Liver (tissue), 3 donors: ENCODE results near the gene LRMDA.

Experiments used
- ATF3 ChIP-seq: IDR thresholded peaks from 2 replicates; pipeline ENCODE4 v1.6.1; 2016; ENCODE audit warnings: antibody characterized with exemption
- CTCF ChIP-seq: fragments of 150-350 bp; IDR thresholded peaks from 2 replicates; pipeline ENCODE4 v1.5.1; 2017; ENCODE audit warnings: improper control_type of control experiment, low read depth, low read length; ENCODE audit not compliant: missing input control
- EGR1 ChIP-seq, 2 donors: IDR thresholded peaks; 2 replicates each; pipeline ENCODE4 v1.6.1; 2016 to 2018; ENCODE audit warnings: antibody characterized with exemption in 2 of 2, low read depth in 2 of 2
- FOXA1 ChIP-seq: IDR thresholded peaks from 2 replicates; pipeline ENCODE4 v1.6.1; 2016; ENCODE audit warnings: antibody characterized with exemption
- JUND ChIP-seq, 2 donors: IDR thresholded peaks; 2 replicates each; pipeline ENCODE4 v1.6.1; 2016; ENCODE audit warnings: antibody characterized with exemption in 2 of 2
- MAX ChIP-seq: IDR thresholded peaks from 2 replicates; pipeline ENCODE4 v1.6.1; 2016; ENCODE audit warnings: antibody characterized with exemption
- RAD21 ChIP-seq, 2 donors: IDR thresholded peaks; 2 replicates each; pipeline ENCODE4 v1.6.1; 2016; ENCODE audit warnings: antibody characterized with exemption in 2 of 2, mild to moderate bottlenecking in 2 of 2
- REST ChIP-seq: IDR thresholded peaks from 2 replicates; pipeline ENCODE4 v1.6.1; 2016; ENCODE audit warnings: antibody characterized with exemption, mild to moderate bottlenecking
- RXRA ChIP-seq, 2 donors: IDR thresholded peaks; 2 replicates each; pipeline ENCODE4 v1.6.1; 2017 to 2018; ENCODE audit warnings: antibody characterized with exemption in 2 of 2, mild to moderate bottlenecking in 1 of 2
- SP1 ChIP-seq: IDR thresholded peaks from 2 replicates; pipeline ENCODE4 v1.6.1; 2018; ENCODE audit warnings: antibody characterized with exemption, mild to moderate bottlenecking
- TAF1 ChIP-seq: conservative IDR thresholded peaks from 2 replicates; pipeline ENCODE4 v1.6.1; 2016; ENCODE audit warnings: antibody characterized with exemption, mild to moderate bottlenecking
- YY1 ChIP-seq: IDR thresholded peaks from 2 replicates; pipeline ENCODE4 v1.6.1; 2016; ENCODE audit warnings: antibody characterized with exemption, mild to moderate bottlenecking
- ZBTB33 ChIP-seq: IDR thresholded peaks from 2 replicates; pipeline ENCODE4 v1.6.1; 2016; ENCODE audit warnings: antibody characterized with exemption
- donor health status: healthy.
- donor health status: healthy.

- TF ChIP-seq CTCF = no peak
- no peak for TF ChIP-seq FOXA1
- no peak for TF ChIP-seq SP1
- TF ChIP-seq YY1 = no peak
- TF ChIP-seq REST = no peak
- no peak for TF ChIP-seq ZBTB33
- no peak for TF ChIP-seq ATF3
- TF ChIP-seq MAX = no peak
- TF ChIP-seq EGR1 (IDR thresholded peaks at IDR 0.05; ENCODE audit: low read depth in 2 of 2) = no peak
- no peak for TF ChIP-seq RAD21 (IDR thresholded peaks at IDR 0.05)
- no peak for TF ChIP-seq RXRA (IDR thresholded peaks at IDR 0.05)
- no peak for TF ChIP-seq TAF1
- no peak for TF ChIP-seq JUND (IDR thresholded peaks at IDR 0.05)
These were observed 780.3 kb downstream of the LRMDA start for GRCh38 chr10:76211691-76212090.
